HepG2 (cell line): ENCODE measurements around the gene ULBP2. TPM values are rescaled to one million over a fixed set of nuclear protein-coding genes. Genes with fewer than 3 reads are reported as not detected.
A peak's percentile ranks its signal among the peaks of the same experiment; 100 is the strongest.

Experiments
- CEBPB ChIP-seq: IDR thresholded peaks from 2 replicates; pipeline ENCODE4 v1.6.1; 2011; ENCODE audit warnings: low read depth, low read length, improper control_type of control experiment, borderline replicate concordance
- FOXC1 ChIP-seq: sonication (generic); formaldehyde crosslinking; IDR thresholded peaks from 2 replicates; pipeline ENCODE4 v1.8.0; 2022; ENCODE audit warnings: mild to moderate bottlenecking, missing genetic modification reagents, borderline replicate concordance
- IRF1 ChIP-seq: sonication (generic); formaldehyde crosslinking; IDR thresholded peaks from 2 replicates; pipeline ENCODE4 v1.4.0; 2020; ENCODE audit warnings: low read depth, mild to moderate bottlenecking, missing genetic modification reagents
- KLF9 ChIP-seq: IDR thresholded peaks from 2 replicates; pipeline ENCODE4 v1.6.1; 2016; ENCODE audit warnings: low read depth
- MAFF ChIP-seq: IDR thresholded peaks from 2 replicates; pipeline ENCODE4 v1.6.1; 2011; ENCODE audit warnings: low read depth, low read length, improper control_type of control experiment
- POLR2AphosphoS5 ChIP-seq: IDR thresholded peaks from 2 replicates; pipeline ENCODE4 v1.6.1; 2012; ENCODE audit warnings: low read depth, low read length
- RARA ChIP-seq: IDR thresholded peaks from 2 replicates; pipeline ENCODE4 v1.6.1; 2016; ENCODE audit warnings: missing genetic modification reagents, missing compliant biosample characterization
- RARG ChIP-seq: sonication (generic); formaldehyde crosslinking; IDR thresholded peaks from 2 replicates; pipeline ENCODE4 v1.4.0; 2020; ENCODE audit warnings: low read depth, mild to moderate bottlenecking, missing genetic modification reagents
- TAF1 ChIP-seq: sonication (generic); formaldehyde crosslinking; IDR thresholded peaks from 2 replicates; pipeline ENCODE4 v1.4.0; 2020; ENCODE audit warnings: missing genetic modification reagents
- ZC3H13 ChIP-seq: sonication (generic); formaldehyde crosslinking; IDR thresholded peaks from 2 replicates; pipeline ENCODE4 v1.8.1; 2023; ENCODE audit warnings: mild to moderate bottlenecking, missing genetic modification reagents, moderate library complexity
- ZFP1 ChIP-seq: IDR thresholded peaks from 2 replicates; pipeline ENCODE4 v1.6.1; 2016
- ZKSCAN5 ChIP-seq: sonication (generic); formaldehyde crosslinking; IDR thresholded peaks from 2 replicates; pipeline ENCODE4 v1.5.1; 2020; ENCODE audit warnings: mild to moderate bottlenecking, missing genetic modification reagents
- ZNF574 ChIP-seq: sonication (generic); formaldehyde crosslinking; IDR thresholded peaks from 2 replicates; pipeline ENCODE4 v1.4.0; 2020; ENCODE audit warnings: missing genetic modification reagents
- ZNF616 ChIP-seq: sonication (generic); formaldehyde crosslinking; IDR thresholded peaks from 2 replicates; pipeline ENCODE4 v1.5.0; 2020; ENCODE audit warnings: low read depth, mild to moderate bottlenecking, missing genetic modification reagents
- ZNF710 ChIP-seq: sonication (generic); formaldehyde crosslinking; IDR thresholded peaks from 2 replicates; pipeline ENCODE4 v1.5.0; 2020; ENCODE audit warnings: mild to moderate bottlenecking, missing genetic modification reagents, borderline replicate concordance
- ZNF746 ChIP-seq: sonication (generic); formaldehyde crosslinking; IDR thresholded peaks from 2 replicates; pipeline ENCODE4 v1.8.0; 2022; ENCODE audit warnings: mild to moderate bottlenecking, missing genetic modification reagents
- ZZZ3 ChIP-seq: sonication (generic); formaldehyde crosslinking; IDR thresholded peaks from 2 replicates; pipeline ENCODE4 v1.4.0; 2020; ENCODE audit warnings: missing genetic modification reagents, mild to moderate bottlenecking, borderline replicate concordance
- polyA plus RNA-seq, 8 experiments: library from polyadenylated mRNA; depleted of rRNA in 3 of 8; stranded (reverse) in 7 of 8; unstranded in 1 of 8; fragments of >200 nt; fragmentation: Illumina TruSeq in 4 of 8; extraction: Trizol in 4 of 8; gene quantifications; 2 replicates each; pipeline versions ENCODE4 v1.2.1 to v1.2.3, GENCODE V29; 2011 to 2016; ENCODE audit warnings: low read depth in 4 of 8, missing spikeins in 1 of 8, mixed read lengths in 1 of 8; ENCODE audit not compliant: insufficient read depth in 1 of 8
- total RNA-seq, 5 experiments: library from RNA; depleted of rRNA; stranded (reverse); fragments of >200 nt; fragmentation: Illumina TruSeq; extraction: Trizol; gene quantifications; 2 replicates each; pipeline ENCODE4 v1.2.3, GENCODE V29; 2016; ENCODE audit warnings: low read depth in 1 of 5
- TF ChIP-seq, protein P1 (sequence below): sonication (generic); formaldehyde crosslinking; IDR thresholded peaks from 2 replicates; pipeline ENCODE4 v1.9.0; 2021; ENCODE audit warnings: missing genetic modification reagents, borderline replicate concordance
- TF ChIP-seq, protein P2 (sequence below): sonication (generic); formaldehyde crosslinking; IDR thresholded peaks from 2 replicates; pipeline ENCODE4 v1.4.0; 2020; ENCODE audit warnings: mild to moderate bottlenecking, missing genetic modification reagents

ULBP2 gene
- total and polyA plus RNA-seq, 2 of the 13 experiments (the other 11 are each of a cell fraction or from before 2014, with no cell fraction given), result not detected

- TF ChIP-seq KLF9 (CRISPR knock-in tag) (no peak), ZNF746 (0 out of 2 replicates have a peak, but pooled peaks have one; percentile 19), POLR2AphosphoS5 (no peak), ZNF574 (CRISPR knock-in tag) (peak; percentile 32; the same call in 1 of the 2 replicates), RARA (CRISPR knock-in tag) (no peak), CEBPB (no peak), ZC3H13 (CRISPR knock-in tag) (no peak), MAFF (no peak), RARG (CRISPR knock-in tag) (no peak), TAF1 (CRISPR knock-in tag) (no peak), ZZZ3 (CRISPR knock-in tag) (no peak), FOXC1 (CRISPR knock-in tag) (0 out of 2 replicates have a peak, but pooled peaks have one; percentile 30), ZNF616 (CRISPR knock-in tag) (0 out of 2 replicates have a peak, but pooled peaks have one; percentile 43), IRF1 (CRISPR knock-in tag) (no peak), ZNF710 (CRISPR knock-in tag) (no peak; the same call in 1 of the 2 replicates), ZFP1 (CRISPR knock-in tag) (no peak), ZKSCAN5 (no peak)
- TF ChIP-seq, protein P1, sequence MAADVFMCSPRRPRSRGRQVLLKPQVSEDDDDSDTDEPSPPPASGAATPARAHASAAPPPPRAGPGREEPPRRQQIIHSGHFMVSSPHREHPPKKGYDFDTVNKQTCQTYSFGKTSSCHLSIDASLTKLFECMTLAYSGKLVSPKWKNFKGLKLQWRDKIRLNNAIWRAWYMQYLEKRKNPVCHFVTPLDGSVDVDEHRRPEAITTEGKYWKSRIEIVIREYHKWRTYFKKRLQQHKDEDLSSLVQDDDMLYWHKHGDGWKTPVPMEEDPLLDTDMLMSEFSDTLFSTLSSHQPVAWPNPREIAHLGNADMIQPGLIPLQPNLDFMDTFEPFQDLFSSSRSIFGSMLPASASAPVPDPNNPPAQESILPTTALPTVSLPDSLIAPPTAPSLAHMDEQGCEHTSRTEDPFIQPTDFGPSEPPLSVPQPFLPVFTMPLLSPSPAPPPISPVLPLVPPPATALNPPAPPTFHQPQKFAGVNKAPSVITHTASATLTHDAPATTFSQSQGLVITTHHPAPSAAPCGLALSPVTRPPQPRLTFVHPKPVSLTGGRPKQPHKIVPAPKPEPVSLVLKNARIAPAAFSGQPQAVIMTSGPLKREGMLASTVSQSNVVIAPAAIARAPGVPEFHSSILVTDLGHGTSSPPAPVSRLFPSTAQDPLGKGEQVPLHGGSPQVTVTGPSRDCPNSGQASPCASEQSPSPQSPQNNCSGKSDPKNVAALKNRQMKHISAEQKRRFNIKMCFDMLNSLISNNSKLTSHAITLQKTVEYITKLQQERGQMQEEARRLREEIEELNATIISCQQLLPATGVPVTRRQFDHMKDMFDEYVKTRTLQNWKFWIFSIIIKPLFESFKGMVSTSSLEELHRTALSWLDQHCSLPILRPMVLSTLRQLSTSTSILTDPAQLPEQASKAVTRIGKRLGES (CRISPR knock-in tag), result no peak
- TF ChIP-seq, protein P2, sequence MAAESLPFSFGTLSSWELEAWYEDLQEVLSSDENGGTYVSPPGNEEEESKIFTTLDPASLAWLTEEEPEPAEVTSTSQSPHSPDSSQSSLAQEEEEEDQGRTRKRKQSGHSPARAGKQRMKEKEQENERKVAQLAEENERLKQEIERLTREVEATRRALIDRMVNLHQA (CRISPR knock-in tag), result no peak
Measured at GRCh38 chr6:149925974-149926777, 15.6 kb upstream of the ULBP2 start (continued).
